GM12891 (cell line): ENCODE data around the gene SCN4A.

Experiments
- POLR2A ChIP-seq: IDR thresholded peaks from 2 replicates; pipeline ENCODE4 v1.6.1; 2011; ENCODE audit warnings: low read depth, low read length, control low read depth
- SPI1 ChIP-seq: IDR thresholded peaks from 2 replicates; pipeline ENCODE4 v1.6.1; 2011; ENCODE audit warnings: low read depth, low read length, control low read depth
- TAF1 ChIP-seq: IDR thresholded peaks from 2 replicates; pipeline ENCODE4 v1.6.1; 2011; ENCODE audit warnings: low read depth, low read length, control low read depth

DNA sequence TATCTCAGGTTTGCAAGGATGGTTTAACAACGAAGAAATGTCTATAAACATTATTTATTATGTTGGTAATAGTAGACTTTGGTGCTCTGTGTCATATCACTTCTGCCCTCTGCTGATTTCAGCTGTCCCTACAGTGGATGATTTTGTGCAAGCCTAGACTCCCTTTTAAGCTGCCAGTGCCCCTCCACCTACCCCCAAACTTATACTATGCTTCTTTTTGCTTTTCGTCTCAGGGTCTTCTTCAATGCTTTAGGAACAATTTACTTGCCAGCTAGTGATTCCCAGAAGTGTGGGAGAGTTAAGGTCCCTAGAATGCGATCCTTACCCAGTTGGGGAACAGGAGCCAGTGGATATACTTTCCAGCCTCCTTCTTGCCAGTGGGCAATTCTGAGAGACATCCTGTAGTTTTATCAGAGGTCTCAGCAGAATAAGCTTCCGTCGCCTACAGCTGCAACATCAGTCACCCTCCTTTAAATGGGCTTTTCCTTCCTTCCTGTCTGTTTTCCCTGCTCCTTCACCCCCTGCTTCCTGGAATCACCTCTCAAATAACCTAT, 43.6 kb upstream of the SCN4A start:
- no peak for TF ChIP-seq SPI1
- no peak for TF ChIP-seq TAF1
- TF ChIP-seq POLR2A: no peak
